Stimulated activated naive B cell treated with anti-CD40 and anti-IgM and Interleukin-4, amounts not matched to agents 10 μg/mL and 1 μg/mL and 100 μg/mL, for 72 hours (primary cell): ENCODE data around the gene HRK.

Experiments used
- ATAC-seq, 2 donors: fragments of 150-1000 bp; cut with Tn5 transposase; replicated peaks; 2 replicates each; pipeline ENCODE4 v1.10.0; 2021; ENCODE audit warnings: moderate library complexity in 1 of 2
- DNase-seq: peaks from one replicate; pipeline ENCODE4 v3.0.0; 2021
- H3K27ac Mint-ChIP-seq: one replicate; pipeline ENCODE4 v1.8.0; 2022; ENCODE audit warnings: mild to moderate bottlenecking, mixed read lengths
- H3K27me3 Mint-ChIP-seq, 2 donors: one replicate each; pipeline ENCODE4 v1.8.0; 2022; ENCODE audit warnings: mixed read lengths in 2 of 2
- H3K36me3 Mint-ChIP-seq, 2 donors: one replicate each; pipeline ENCODE4 v1.8.0; 2022; ENCODE audit warnings: mixed read lengths in 2 of 2, mild to moderate bottlenecking in 1 of 2
- H3K4me1 Mint-ChIP-seq, 2 donors: one replicate each; pipeline ENCODE4 v1.8.0; 2022; ENCODE audit warnings: mixed read lengths in 2 of 2, mild to moderate bottlenecking in 1 of 2
- H3K4me3 Mint-ChIP-seq, 2 donors: one replicate each; pipeline ENCODE4 v1.8.0; 2022; ENCODE audit warnings: mild to moderate bottlenecking in 2 of 2, mixed read lengths in 2 of 2, moderate library complexity in 1 of 2
- H3K9me3 Mint-ChIP-seq, 2 donors: one replicate each; pipeline ENCODE4 v1.8.0; 2022; ENCODE audit warnings: mixed read lengths in 2 of 2, mild to moderate bottlenecking in 1 of 2

Gene HRK

GRCh38 chr12:116887897-116888296 is 6.7 kb upstream of the HRK start:
- H3K4me1 Mint-ChIP-seq: peaks cover 1 to 10% of the 10 kb centered on the region in 2 donors
- peaks cover 8 to 11% of the 10 kb centered on the region in 2 donors for H3K27me3 Mint-ChIP-seq
- peaks cover 0 to 5% of the 10 kb centered on the region in 2 donors for H3K9me3 Mint-ChIP-seq
- H3K36me3 Mint-ChIP-seq: no peaks in the 10 kb centered on the region
- no peak overlapping the region for H3K4me3 Mint-ChIP-seq
- ATAC-seq: no peak
- no peak overlapping the region for H3K27ac Mint-ChIP-seq
- DNase-seq: no peak

DNA sequence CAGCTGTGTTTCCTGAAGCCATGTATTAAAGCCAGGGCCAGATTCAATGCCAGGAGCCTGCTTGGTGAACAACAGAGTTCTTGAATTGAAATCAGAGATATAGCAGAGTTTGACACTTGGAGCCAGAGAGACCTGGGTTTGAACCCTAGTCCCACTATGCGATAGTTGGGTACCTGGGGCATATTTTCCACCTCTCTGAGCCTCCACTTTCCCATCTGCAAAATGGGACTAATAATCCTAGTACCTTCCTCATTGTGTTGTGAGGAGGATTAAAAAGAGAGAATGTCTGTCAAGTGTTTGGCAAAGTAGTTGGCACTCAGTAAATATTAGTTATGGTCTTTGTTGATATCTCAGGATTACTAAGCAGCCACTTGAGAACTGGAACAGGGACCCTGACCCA is 6.0 kb upstream of the HRK start:
- DNase-seq (no peak), ATAC-seq (no peak)
- H3K27ac Mint-ChIP-seq: no peak overlapping the region
- peaks cover 7 to 17% of the 10 kb centered on the region in 2 donors for H3K4me1 Mint-ChIP-seq
- H3K36me3 Mint-ChIP-seq: no peaks in the 10 kb centered on the region
- H3K9me3 Mint-ChIP-seq: peaks cover 0 to 5% of the 10 kb centered on the region in 2 donors
- peaks cover 13 to 17% of the 10 kb centered on the region in 2 donors for H3K27me3 Mint-ChIP-seq
- no peak overlapping the region for H3K4me3 Mint-ChIP-seq

GRCh38 chr12:116885491-116885890 is 4.2 kb upstream of the HRK start:
- ATAC-seq (peak; percentile 35 to 46), DNase-seq (no peak)
- Mint-ChIP-seq H3K4me1 (peaks cover 14 to 27% of the 10 kb centered on the region in 2 donors), H3K36me3 (no peaks in the 10 kb centered on the region), H3K4me3 (no peak overlapping the region), H3K9me3 (peaks cover 0 to 4% of the 10 kb centered on the region in 2 donors), H3K27me3 (peaks cover 21 to 30% of the 10 kb centered on the region in 2 donors), H3K27ac (no peak overlapping the region)

GRCh38 chr12:116884871-116885270 is 3.6 kb upstream of the HRK start:
- Mint-ChIP-seq H3K27me3 (peaks cover 27 to 36% of the 10 kb centered on the region in 2 donors), H3K36me3 (no peaks in the 10 kb centered on the region), H3K27ac (no peak overlapping the region), H3K9me3 (peaks cover 0 to under 1% of the 10 kb centered on the region in 2 donors), H3K4me1 (peaks cover 20 to 34% of the 10 kb centered on the region in 2 donors), H3K4me3 (no peak overlapping the region)
- no peak for ATAC-seq
- no peak for DNase-seq

DNA sequence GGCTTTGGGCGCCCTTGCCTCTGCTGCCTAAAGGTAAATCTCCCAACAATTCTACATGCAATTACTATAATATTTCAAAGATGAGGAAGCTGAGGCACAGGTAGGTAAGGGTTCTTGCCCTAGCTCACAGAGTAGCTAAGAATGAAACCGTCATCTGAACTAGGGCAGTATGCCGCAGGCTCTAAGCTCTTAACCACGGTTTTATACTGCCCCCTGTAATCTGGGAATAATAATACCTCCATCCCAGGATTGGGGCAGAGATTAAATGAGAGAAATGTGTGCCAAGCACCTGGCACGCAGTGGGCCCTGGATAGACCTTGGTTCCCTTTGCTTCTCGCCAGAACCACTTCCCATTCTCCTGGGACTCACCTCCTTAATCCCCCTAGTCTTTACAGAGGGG is 1.5 kb upstream of the HRK start:
- DNase-seq: no peak
- peaks cover 0 to 2% of the 10 kb centered on the region in 2 donors for H3K36me3 Mint-ChIP-seq

DNA sequence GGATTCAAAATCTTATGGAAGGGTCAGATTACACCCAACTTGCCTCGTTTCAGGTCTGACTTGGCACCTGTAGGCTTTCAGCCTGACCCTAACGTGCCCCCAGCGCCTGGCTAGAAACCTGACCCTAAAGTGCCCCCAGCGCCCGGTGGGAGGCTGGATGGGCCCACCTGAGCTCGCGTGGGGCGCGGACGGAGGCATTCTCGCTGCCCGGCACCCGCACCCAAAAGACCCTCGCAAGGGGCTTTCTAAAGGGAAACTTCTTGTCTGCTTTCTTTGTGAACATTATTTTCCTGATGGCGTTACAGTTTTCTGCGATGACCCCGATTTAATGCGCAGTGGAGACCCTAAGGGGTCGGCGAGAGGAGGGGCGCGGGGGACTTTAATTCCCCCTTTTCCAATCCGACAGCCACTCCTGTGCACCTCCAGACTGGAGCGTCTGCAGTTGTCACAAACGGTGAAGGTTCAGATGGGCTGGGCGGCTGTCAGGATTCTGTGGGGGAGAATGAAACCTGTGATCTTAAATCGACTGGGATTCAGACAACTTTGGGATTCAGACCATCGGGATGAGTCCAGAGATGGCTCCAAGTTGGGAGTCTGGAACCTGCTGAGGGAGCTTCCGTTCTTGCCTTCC is 751 bp upstream of the HRK start:
- DNase-seq (no peak), ATAC-seq (no peak)
- H3K27me3 Mint-ChIP-seq: peaks cover 36 to 48% of the 10 kb centered on the region in 2 donors
- H3K4me3 Mint-ChIP-seq: peak overlapping the region; percentile 72 to 76
- H3K36me3 Mint-ChIP-seq: peaks cover 0 to 2% of the 10 kb centered on the region in 2 donors
- H3K9me3 Mint-ChIP-seq: no peaks in the 10 kb centered on the region
- H3K4me1 Mint-ChIP-seq: peaks cover 30 to 52% of the 10 kb centered on the region in 2 donors
- H3K27ac Mint-ChIP-seq: peak overlapping the region; percentile 42

More for the DNA sequence above, 1.5 kb upstream of the HRK start:
- peaks cover 36 to 48% of the 10 kb centered on the region in 2 donors for H3K27me3 Mint-ChIP-seq
- peak; percentile 41 to 58 for ATAC-seq
- H3K27ac Mint-ChIP-seq: no peak overlapping the region
- H3K4me3 Mint-ChIP-seq: no peak overlapping the region
- H3K9me3 Mint-ChIP-seq: no peaks in the 10 kb centered on the region
- peaks cover 30 to 52% of the 10 kb centered on the region in 2 donors for H3K4me1 Mint-ChIP-seq

GRCh38 chr12:116880817-116881324 is 370 bp downstream of the HRK start:
- DNase-seq (peak; percentile 50), ATAC-seq (peak; percentile 77 to 85)
- Mint-ChIP-seq H3K27me3 (peaks cover 43 to 56% of the 10 kb centered on the region in 2 donors), H3K4me3 (peak overlapping the region; percentile 85 to 89), H3K27ac (peak overlapping the region; percentile 80), H3K36me3 (peaks cover 0 to 2% of the 10 kb centered on the region in 2 donors), H3K4me1 (peaks cover 30 to 52% of the 10 kb centered on the region in 2 donors), H3K9me3 (no peaks in the 10 kb centered on the region)

DNA sequence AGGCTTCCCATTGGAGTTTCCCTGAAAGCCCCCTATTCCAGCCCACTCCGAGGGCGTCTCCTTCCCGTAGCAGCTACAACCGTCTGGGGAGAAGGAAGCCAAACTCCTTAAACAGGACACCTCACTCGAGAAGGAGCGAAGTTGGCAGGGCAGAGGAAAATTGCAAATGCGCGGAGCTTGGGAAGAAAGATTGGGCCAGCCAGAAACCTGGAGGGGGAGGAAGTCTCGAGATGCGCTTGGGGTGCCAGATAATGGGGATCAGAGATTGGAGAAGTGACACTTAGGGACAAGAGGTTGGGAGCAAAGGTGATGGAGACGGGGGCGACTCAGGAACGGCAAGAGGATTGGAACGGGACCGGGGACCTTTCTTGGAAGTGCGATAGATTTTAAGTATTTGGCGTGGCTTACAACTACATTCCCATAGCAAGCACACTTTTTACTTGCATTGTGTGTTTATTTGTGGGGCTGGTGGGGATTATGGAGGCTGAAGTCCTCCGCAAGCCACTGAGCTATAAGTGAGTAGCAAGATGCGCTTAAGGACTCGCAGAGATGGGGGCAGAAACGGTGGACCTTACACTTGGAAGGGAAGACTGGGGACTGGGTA is 926 bp downstream of the HRK start:
- DNase-seq: no peak
- Mint-ChIP-seq H3K4me1 (peaks cover 30 to 51% of the 10 kb centered on the region in 2 donors), H3K9me3 (no peaks in the 10 kb centered on the region), H3K27me3 (peaks cover 43 to 56% of the 10 kb centered on the region in 2 donors), H3K27ac (peak overlapping the region; percentile 80), H3K4me3 (peak overlapping the region; percentile 85 to 89), H3K36me3 (peaks cover 0 to 2% of the 10 kb centered on the region in 2 donors)
- peak in 1 of 2 donors; percentile 9 for ATAC-seq

DNA sequence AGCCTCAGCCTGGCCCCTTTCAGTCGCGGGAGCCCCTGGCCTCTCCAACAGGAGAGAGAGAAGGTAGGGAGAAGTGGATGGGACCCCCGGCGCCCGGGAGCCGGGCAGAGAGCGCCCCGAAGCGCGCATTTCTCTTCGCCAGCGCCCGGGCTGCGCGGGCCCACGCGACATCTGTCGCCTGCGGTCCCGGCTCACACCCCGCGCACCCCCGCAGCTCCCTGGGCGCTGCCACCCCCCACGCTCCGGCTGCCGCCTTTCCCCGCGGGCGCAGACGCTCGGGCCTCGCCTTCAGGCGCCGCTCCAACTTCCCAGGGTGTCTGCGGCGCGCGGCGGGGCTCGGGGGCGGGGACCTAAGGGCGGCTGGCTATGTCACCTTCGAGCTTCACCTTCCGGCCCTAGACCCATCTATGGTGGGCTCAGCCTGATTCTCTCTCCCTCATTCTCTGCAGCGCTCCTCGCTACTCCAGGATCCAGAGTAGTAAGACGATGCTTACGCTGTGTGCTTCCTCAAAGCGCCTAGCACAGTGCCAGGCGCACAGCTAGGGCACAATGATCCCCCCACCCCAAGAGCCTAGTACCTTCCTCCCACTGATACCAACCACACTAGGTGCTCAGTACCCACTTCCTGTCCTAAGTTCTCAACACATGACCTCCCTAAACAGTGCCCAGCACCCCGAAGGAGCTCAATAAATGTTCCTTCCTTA is 1.6 kb downstream of the HRK start:
- ATAC-seq (peak; percentile 22 to 37), DNase-seq (no peak)
- Mint-ChIP-seq H3K27me3 (peaks cover 43 to 56% of the 10 kb centered on the region in 2 donors), H3K36me3 (peaks cover 0 to 4% of the 10 kb centered on the region in 2 donors), H3K27ac (peak overlapping the region; percentile 85), H3K4me3 (peak overlapping the region; percentile 85 to 89), H3K4me1 (peaks cover 30 to 45% of the 10 kb centered on the region in 2 donors), H3K9me3 (peaks cover 1 to 2% of the 10 kb centered on the region in 2 donors)

DNA sequence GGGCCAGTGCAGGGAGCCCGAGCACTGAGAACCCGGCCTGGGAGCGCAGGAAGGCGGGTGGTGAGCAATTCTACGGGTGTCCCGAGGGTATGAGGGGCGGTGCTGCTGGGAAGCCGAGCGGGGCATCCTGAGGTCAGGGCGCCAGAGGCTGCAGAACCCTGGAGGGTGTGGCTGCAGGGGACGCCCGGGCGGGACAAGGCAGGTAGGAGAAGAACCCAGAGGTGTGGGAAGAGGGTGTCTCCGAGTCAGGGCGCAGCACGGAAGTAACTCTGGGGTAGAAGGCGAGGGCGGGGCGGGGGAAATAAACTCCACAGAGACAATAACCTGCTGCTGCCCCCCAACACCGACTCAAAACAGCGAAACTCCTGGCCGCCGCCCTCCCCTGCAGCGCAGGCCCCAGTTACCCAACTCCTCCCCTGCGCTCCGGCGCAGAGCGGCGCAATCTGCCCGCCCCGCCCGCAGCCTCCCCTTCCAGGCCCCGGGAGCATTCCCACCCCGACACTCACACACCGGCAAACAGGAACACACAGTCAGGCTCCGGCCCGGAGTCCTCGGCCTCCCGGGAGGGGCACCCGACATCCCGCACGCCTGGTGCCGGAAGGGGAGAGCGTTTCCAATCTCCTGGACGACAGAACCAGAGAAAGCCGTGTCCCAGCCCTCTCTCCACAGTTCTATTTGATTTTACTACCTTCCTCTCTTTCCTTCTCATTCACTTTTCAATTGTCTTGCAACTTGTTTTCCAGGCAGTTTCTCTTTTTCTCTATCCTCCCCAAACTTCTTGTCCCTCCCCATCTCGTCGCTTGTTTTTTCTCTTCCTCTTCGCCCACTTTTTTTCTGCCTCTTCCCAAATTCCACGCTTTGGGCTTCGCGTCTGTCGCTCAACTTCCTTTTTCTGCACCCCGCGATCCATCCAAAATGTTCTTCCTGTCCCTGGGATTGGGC is 2.4 kb downstream of the HRK start:
- H3K27me3 Mint-ChIP-seq: peaks cover 41 to 55% of the 10 kb centered on the region in 2 donors
- no peak for DNase-seq
- H3K9me3 Mint-ChIP-seq: peaks cover 3 to 6% of the 10 kb centered on the region in 2 donors
- H3K4me3 Mint-ChIP-seq: peak overlapping the region; percentile 85 to 89
- peaks cover 0 to 4% of the 10 kb centered on the region in 2 donors for H3K36me3 Mint-ChIP-seq
- peak overlapping the region; percentile 85 for H3K27ac Mint-ChIP-seq
- peaks cover 30 to 45% of the 10 kb centered on the region in 2 donors for H3K4me1 Mint-ChIP-seq
- peak in 1 of 2 donors; percentile 7 for ATAC-seq

- Mint-ChIP-seq H3K36me3 (peaks cover 0 to 4% of the 10 kb centered on the region in 2 donors), H3K27me3 (peaks cover 25 to 30% of the 10 kb centered on the region in 2 donors), H3K27ac (no peak overlapping the region), H3K4me3 (no peak overlapping the region), H3K4me1 (peaks cover 18 to 28% of the 10 kb centered on the region in 2 donors), H3K9me3 (peaks cover 3 to 6% of the 10 kb centered on the region in 2 donors)
- ATAC-seq: no peak
- DNase-seq: no peak
Observed at GRCh38 chr12:116876151-116876869, 4.9 kb downstream of the HRK start.

- Mint-ChIP-seq H3K4me3 (no peak overlapping the region), H3K4me1 (peaks cover 8 to 14% of the 10 kb centered on the region in 2 donors), H3K9me3 (peaks cover 3 to 6% of the 10 kb centered on the region in 2 donors), H3K27ac (no peak overlapping the region), H3K36me3 (peaks cover 0 to 4% of the 10 kb centered on the region in 2 donors), H3K27me3 (peaks cover 13 to 16% of the 10 kb centered on the region in 2 donors)
- DNase-seq (no peak), ATAC-seq (no peak)
Observed at GRCh38 chr12:116874324-116874995, 6.8 kb downstream of the HRK start.
